ENCODE results near the gene SIGLEC15.
"Not testable (repeated sequence)": the region's sequence is repeated elsewhere in the genome, so short reads cannot be mapped to it uniquely, and the experiment has no call there.

The SIGLEC15 gene

DNA sequence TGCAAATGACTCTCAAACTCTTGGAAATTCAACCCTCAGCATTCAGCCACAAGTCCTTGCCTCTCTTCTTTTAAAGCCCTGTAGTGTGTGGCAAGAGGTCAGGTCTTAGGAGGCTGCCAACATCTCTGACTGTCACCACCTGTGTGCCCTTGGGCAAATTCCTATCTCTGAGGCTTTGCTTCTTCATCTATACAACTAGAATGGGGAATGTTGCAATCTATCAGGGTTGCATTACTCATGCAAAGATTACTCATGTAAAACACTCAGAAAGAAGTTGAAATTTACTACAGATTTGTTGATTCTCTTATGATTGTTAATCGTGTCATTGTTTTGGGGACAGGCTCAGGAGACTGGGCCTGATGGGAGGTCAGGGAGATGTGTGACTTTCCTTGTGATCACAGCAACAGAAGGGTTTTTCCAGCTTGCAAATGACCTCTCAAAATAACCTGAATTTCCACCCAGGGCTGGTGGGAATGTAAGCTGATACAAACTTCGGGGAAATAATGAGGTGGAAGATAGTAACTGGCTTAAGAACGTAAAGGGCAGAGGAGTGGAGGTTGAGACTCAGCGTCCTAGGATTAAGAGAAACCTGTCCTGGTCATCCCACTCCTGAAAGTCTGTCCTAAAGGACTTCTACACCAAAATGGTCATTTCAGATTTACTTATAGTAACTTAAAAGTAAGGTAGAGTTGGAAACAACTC is 32.1 kb upstream of the SIGLEC15 start:
- Histone ChIP-seq H3K9me3 (ENCODE audit: control insufficient read depth, low read depth, low read length) (no peaks in the 10 kb centered on the region), H3K9ac (ENCODE audit: low read length) (no peak overlapping the region), H3K4me1 (ENCODE audit: control insufficient read depth, low read depth, low read length) (no peaks in the 10 kb centered on the region), H3K27ac (ENCODE audit: low read length) (no peak overlapping the region), H3K27me3 (ENCODE audit: control insufficient read depth, insufficient read depth, low read length) (no peaks in the 10 kb centered on the region), H3K36me3 (ENCODE audit: control insufficient read depth, low read depth, low read length) (no peaks in the 10 kb centered on the region), H3K4me3 (ENCODE audit: low read length) (no peak overlapping the region)

DNA sequence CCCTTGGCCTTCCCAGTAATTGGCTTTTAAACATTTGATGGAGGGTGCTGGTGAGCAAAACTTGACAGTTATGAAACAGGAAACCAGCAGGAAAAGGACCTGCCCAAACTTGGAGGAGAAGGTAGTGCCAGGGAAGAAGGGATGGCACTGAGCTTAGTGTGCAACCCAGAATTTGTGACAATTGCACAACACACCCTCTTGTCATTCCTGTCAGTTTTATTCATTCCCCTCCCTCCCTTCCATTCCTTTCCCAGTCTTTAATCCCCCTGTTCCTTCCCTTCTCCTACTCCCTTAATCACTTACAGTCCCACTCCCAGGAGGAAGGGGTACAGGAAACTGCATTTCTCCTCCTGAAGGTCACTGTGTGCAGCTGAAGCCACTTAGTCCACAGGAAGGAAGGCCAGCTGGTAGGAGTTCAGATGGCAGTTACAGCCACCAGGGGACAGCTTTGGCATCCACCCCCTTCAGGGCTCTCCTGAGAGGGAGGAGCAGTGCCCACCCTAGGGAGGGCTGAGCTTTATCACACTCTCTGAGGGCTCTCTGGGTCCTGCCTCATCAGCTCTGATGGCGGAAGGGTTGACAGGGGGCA is 24.0 kb upstream of the SIGLEC15 start:
- H3K36me3 ChIP-seq (ENCODE audit: control insufficient read depth, low read depth, low read length) = no peaks in the 10 kb centered on the region
- no peaks in the 10 kb centered on the region for H3K4me1 ChIP-seq (ENCODE audit: control insufficient read depth, low read depth, low read length)
- H3K27me3 ChIP-seq (ENCODE audit: control insufficient read depth, insufficient read depth, low read length) = no peaks in the 10 kb centered on the region
- H3K4me3 ChIP-seq (ENCODE audit: low read length) = no peak overlapping the region
- H3K9ac ChIP-seq (ENCODE audit: low read length) = no peak overlapping the region
- peaks cover 7% of the 10 kb centered on the region for H3K9me3 ChIP-seq (ENCODE audit: control insufficient read depth, low read depth, low read length)
- no peak overlapping the region for H3K27ac ChIP-seq (ENCODE audit: low read length)

DNA sequence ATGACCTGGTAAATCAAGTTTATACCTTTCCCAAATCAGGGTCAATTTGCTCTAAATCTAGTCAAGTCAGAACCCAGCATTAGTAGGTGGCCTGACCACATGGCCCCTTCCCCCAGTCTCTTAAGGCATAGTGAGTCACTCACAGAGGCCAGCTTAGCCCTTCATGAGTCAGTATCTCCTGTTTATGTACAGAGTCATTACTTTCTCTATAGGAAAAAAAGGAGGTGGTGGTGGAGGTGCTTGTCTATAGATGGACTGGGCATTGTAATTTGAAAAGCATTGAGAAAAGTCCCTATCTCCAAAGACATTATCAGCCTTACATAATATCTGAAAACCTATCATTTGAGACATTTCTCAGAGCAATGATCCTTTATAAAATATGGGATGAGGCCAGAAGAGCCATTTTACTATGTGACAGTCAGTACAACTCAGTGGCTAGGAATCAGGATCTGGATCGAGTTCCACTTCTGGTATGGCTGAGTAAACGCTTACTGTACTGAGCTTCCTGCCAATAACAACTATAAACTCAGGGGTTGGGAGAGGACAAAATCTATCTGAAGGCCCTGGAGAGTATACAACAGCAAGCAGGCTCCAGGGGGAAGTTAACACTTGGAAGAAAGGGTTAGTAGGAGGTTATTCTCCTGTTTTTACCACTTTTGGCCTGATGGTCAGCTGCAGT is 22.5 kb upstream of the SIGLEC15 start:
- no peaks in the 10 kb centered on the region for H3K36me3 ChIP-seq (ENCODE audit: control insufficient read depth, low read depth, low read length)
- no peak overlapping the region for H3K27ac ChIP-seq (ENCODE audit: low read length)
- H3K9ac ChIP-seq (ENCODE audit: low read length) = no peak overlapping the region
- H3K4me1 ChIP-seq (ENCODE audit: control insufficient read depth, low read depth, low read length) = no peaks in the 10 kb centered on the region
- H3K4me3 ChIP-seq (ENCODE audit: low read length) = no peak overlapping the region
- peaks cover 7% of the 10 kb centered on the region for H3K9me3 ChIP-seq (ENCODE audit: control insufficient read depth, low read depth, low read length)
- no peaks in the 10 kb centered on the region for H3K27me3 ChIP-seq (ENCODE audit: control insufficient read depth, insufficient read depth, low read length)

DNA sequence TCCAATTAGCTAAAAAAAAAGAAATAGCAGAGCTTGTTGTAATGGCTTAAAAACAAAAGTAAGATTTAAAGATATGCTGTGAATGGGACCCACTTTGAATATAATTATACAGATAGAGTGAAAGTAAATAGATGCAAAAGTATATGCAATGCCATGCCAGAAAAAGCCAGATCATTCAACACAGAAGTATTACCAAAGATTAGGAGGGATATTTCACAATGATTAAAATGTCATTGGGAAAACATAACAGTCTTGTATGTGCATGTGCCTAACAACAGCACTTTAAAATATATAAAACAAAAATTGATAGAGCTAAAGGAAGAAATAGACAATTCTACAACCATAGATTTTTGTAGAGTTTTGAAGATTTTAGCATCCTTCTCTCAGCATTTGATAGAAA is 19.9 kb upstream of the SIGLEC15 start:
- Histone ChIP-seq H3K4me1 (ENCODE audit: control insufficient read depth, low read depth, low read length) (no peaks in the 10 kb centered on the region), H3K36me3 (ENCODE audit: control insufficient read depth, low read depth, low read length) (no peaks in the 10 kb centered on the region), H3K9me3 (ENCODE audit: control insufficient read depth, low read depth, low read length) (peaks cover 1% of the 10 kb centered on the region), H3K27me3 (ENCODE audit: control insufficient read depth, insufficient read depth, low read length) (no peaks in the 10 kb centered on the region), H3K9ac (ENCODE audit: low read length) (no peak overlapping the region), H3K27ac (ENCODE audit: low read length) (no peak overlapping the region), H3K4me3 (ENCODE audit: low read length) (no peak overlapping the region)

DNA sequence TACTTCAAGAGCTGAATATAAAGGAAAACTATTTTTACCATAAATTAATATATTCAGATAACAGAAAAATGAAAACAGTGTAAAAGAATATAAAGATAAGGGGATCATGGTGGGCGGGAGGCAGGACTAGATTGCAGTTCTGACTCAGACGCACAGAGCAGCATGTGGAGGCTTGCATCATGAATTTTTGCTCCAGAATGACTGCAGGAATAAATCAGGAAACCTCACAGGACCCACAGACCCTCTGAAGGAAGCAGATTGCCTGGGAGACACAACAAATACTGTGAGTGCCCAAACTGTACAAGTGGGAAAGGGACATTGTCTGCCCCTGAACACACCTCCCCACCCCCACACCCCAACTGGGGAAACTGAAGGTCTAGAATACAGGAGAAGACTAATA is 19.2 kb upstream of the SIGLEC15 start:
- no peak overlapping the region for H3K4me3 ChIP-seq (ENCODE audit: low read length)
- H3K36me3 ChIP-seq (ENCODE audit: control insufficient read depth, low read depth, low read length) = no peaks in the 10 kb centered on the region
- no peaks in the 10 kb centered on the region for H3K4me1 ChIP-seq (ENCODE audit: control insufficient read depth, low read depth, low read length)
- H3K27me3 ChIP-seq (ENCODE audit: control insufficient read depth, insufficient read depth, low read length) = no peaks in the 10 kb centered on the region
- no peak overlapping the region for H3K27ac ChIP-seq (ENCODE audit: low read length)
- H3K9ac ChIP-seq (ENCODE audit: low read length) = no peak overlapping the region
- H3K9me3 ChIP-seq (ENCODE audit: control insufficient read depth, low read depth, low read length) = no peaks in the 10 kb centered on the region

GRCh38 chr18:45807144-45807543 is 18.3 kb upstream of the SIGLEC15 start:
- not testable (repeated sequence) for H3K27ac ChIP-seq (ENCODE audit: low read length); H3K9ac ChIP-seq (ENCODE audit: low read length); H3K9me3 ChIP-seq (ENCODE audit: control insufficient read depth, low read depth, low read length); H3K27me3 ChIP-seq (ENCODE audit: control insufficient read depth, insufficient read depth, low read length); H3K4me1 ChIP-seq (ENCODE audit: control insufficient read depth, low read depth, low read length); H3K36me3 ChIP-seq (ENCODE audit: control insufficient read depth, low read depth, low read length); H3K4me3 ChIP-seq (ENCODE audit: low read length)

- H3K27ac ChIP-seq (ENCODE audit: low read length); H3K4me3 ChIP-seq (ENCODE audit: low read length); H3K27me3 ChIP-seq (ENCODE audit: control insufficient read depth, insufficient read depth, low read length); H3K36me3 ChIP-seq (ENCODE audit: control insufficient read depth, low read depth, low read length); H3K9me3 ChIP-seq (ENCODE audit: control insufficient read depth, low read depth, low read length); H3K4me1 ChIP-seq (ENCODE audit: control insufficient read depth, low read depth, low read length); H3K9ac ChIP-seq (ENCODE audit: low read length): not testable (repeated sequence)
These were observed 10.7 kb upstream of the SIGLEC15 start for GRCh38 chr18:45814733-45815132.

- H3K4me1 ChIP-seq (ENCODE audit: control insufficient read depth, low read depth, low read length) = no peaks in the 10 kb centered on the region
- no peaks in the 10 kb centered on the region for H3K9me3 ChIP-seq (ENCODE audit: control insufficient read depth, low read depth, low read length)
These were observed 7.9 kb upstream of the SIGLEC15 start for GRCh38 chr18:45817543-45817942.

GRCh38 chr18:45818765-45819164 is 6.7 kb upstream of the SIGLEC15 start:
- not testable (repeated sequence) for H3K9me3 ChIP-seq (ENCODE audit: control insufficient read depth, low read depth, low read length); H3K27me3 ChIP-seq (ENCODE audit: control insufficient read depth, insufficient read depth, low read length); H3K4me3 ChIP-seq (ENCODE audit: low read length); H3K9ac ChIP-seq (ENCODE audit: low read length); H3K4me1 ChIP-seq (ENCODE audit: control insufficient read depth, low read depth, low read length); H3K36me3 ChIP-seq (ENCODE audit: control insufficient read depth, low read depth, low read length); H3K27ac ChIP-seq (ENCODE audit: low read length)

More at GRCh38 chr18:45817543-45817942, 7.9 kb upstream of the SIGLEC15 start:
- no peak overlapping the region for H3K4me3 ChIP-seq (ENCODE audit: low read length)
- H3K27me3 ChIP-seq (ENCODE audit: control insufficient read depth, insufficient read depth, low read length) = no peaks in the 10 kb centered on the region
- no peaks in the 10 kb centered on the region for H3K36me3 ChIP-seq (ENCODE audit: control insufficient read depth, low read depth, low read length)
- no peak overlapping the region for H3K27ac ChIP-seq (ENCODE audit: low read length)
- H3K9ac ChIP-seq (ENCODE audit: low read length) = no peak overlapping the region

- Histone ChIP-seq H3K27ac (ENCODE audit: low read length) (no peak overlapping the region), H3K36me3 (ENCODE audit: control insufficient read depth, low read depth, low read length) (no peaks in the 10 kb centered on the region), H3K4me1 (ENCODE audit: control insufficient read depth, low read depth, low read length) (no peaks in the 10 kb centered on the region), H3K4me3 (ENCODE audit: low read length) (no peak overlapping the region), H3K9ac (ENCODE audit: low read length) (no peak overlapping the region), H3K9me3 (ENCODE audit: control insufficient read depth, low read depth, low read length) (no peaks in the 10 kb centered on the region), H3K27me3 (ENCODE audit: control insufficient read depth, insufficient read depth, low read length) (no peaks in the 10 kb centered on the region)
These were observed 5.2 kb upstream of the SIGLEC15 start for GRCh38 chr18:45820106-45820745.

GRCh38 chr18:45821026-45821425 is 4.4 kb upstream of the SIGLEC15 start:
- no peak overlapping the region for H3K4me3 ChIP-seq (ENCODE audit: low read length)
- no peak overlapping the region for H3K27ac ChIP-seq (ENCODE audit: low read length)
- H3K9ac ChIP-seq (ENCODE audit: low read length) = no peak overlapping the region
- H3K36me3 ChIP-seq (ENCODE audit: control insufficient read depth, low read depth, low read length) = no peaks in the 10 kb centered on the region
- H3K27me3 ChIP-seq (ENCODE audit: control insufficient read depth, insufficient read depth, low read length) = no peaks in the 10 kb centered on the region
- H3K9me3 ChIP-seq (ENCODE audit: control insufficient read depth, low read depth, low read length) = no peaks in the 10 kb centered on the region
- H3K4me1 ChIP-seq (ENCODE audit: control insufficient read depth, low read depth, low read length) = peaks cover under 1% of the 10 kb centered on the region

Data from iPS-18a (cell line).